CD4-positive, CD25-positive, alpha-beta regulatory T cell (primary cell): Measurements from ENCODE around the gene C12orf76. TPM values are rescaled to one million over a fixed set of nuclear protein-coding genes. Genes with fewer than 3 reads are reported as not detected.
"Not testable (repeated sequence)": the region's sequence is repeated elsewhere in the genome, so short reads cannot be mapped to it uniquely, and the experiment has no call there.

ENCODE experiments used
- ATAC-seq, 2 donors: fragments of 150-1000 bp; cut with Tn5 transposase; one replicate each; pipeline ENCODE4 v1.10.0; 2021; ENCODE audit warnings: low read depth in 2 of 2, moderate number of reproducible peaks in 2 of 2, moderate library complexity in 1 of 2
- DNase-seq, 3 donors: peaks; one replicate each; pipeline versions ENCODE4 v3.0.0 to v3.0.0-alpha.2; 2012 to 2022; ENCODE audit warnings: mixed read lengths in 1 of 3
- H3K27ac ChIP-seq: one replicate; pipeline ENCODE4 v1.7.0; 2013; ENCODE audit warnings: mild to moderate bottlenecking, low read length; ENCODE audit not compliant: insufficient read depth, poor library complexity, severe bottlenecking
- H3K27me3 ChIP-seq: one replicate; pipeline ENCODE4 v1.7.0; 2013; ENCODE audit warnings: low read length; ENCODE audit not compliant: control insufficient read depth, insufficient read depth
- H3K36me3 ChIP-seq: one replicate; pipeline ENCODE4 v1.7.0; 2013; ENCODE audit warnings: mild to moderate bottlenecking, low read length, moderate library complexity; ENCODE audit not compliant: control insufficient read depth, insufficient read depth
- H3K4me1 ChIP-seq: 2 replicates; pipeline ENCODE4 v1.7.0; 2013; ENCODE audit warnings: mild to moderate bottlenecking, low read length; ENCODE audit not compliant: insufficient read depth, control insufficient read depth, poor library complexity, severe bottlenecking
- H3K4me3 ChIP-seq: one replicate; pipeline ENCODE4 v1.7.0; 2013; ENCODE audit warnings: low read depth, mild to moderate bottlenecking, low read length, moderate library complexity
- H3K9me3 ChIP-seq, 2 experiments: 1 replicate in 1 of 2; 2 replicates in 1 of 2; pipeline ENCODE4 v1.7.0; 2013; ENCODE audit warnings: low read length in 2 of 2, mild to moderate bottlenecking in 1 of 2, moderate library complexity in 1 of 2; ENCODE audit not compliant: control insufficient read depth in 2 of 2
- H3K27ac Mint-ChIP-seq, 3 donors: one replicate each; pipeline ENCODE4 v1.8.0; 2020 to 2022; ENCODE audit warnings: mild to moderate bottlenecking in 3 of 3, mixed read lengths in 3 of 3, moderate library complexity in 2 of 3
- H3K27me3 Mint-ChIP-seq: one replicate; pipeline ENCODE4 v1.8.0; 2022; ENCODE audit warnings: mild to moderate bottlenecking, mixed read lengths
- H3K36me3 Mint-ChIP-seq: one replicate; pipeline ENCODE4 v1.8.0; 2020; ENCODE audit warnings: mixed read lengths
- H3K4me1 Mint-ChIP-seq, 4 donors: one replicate each; pipeline ENCODE4 v1.8.0; 2020 to 2022; ENCODE audit warnings: mixed read lengths in 4 of 4, mild to moderate bottlenecking in 1 of 4
- H3K4me3 Mint-ChIP-seq, 4 donors: one replicate each; pipeline ENCODE4 v1.8.0; 2020 to 2022; ENCODE audit warnings: mild to moderate bottlenecking in 4 of 4, mixed read lengths in 4 of 4, moderate library complexity in 3 of 4
- H3K9me3 Mint-ChIP-seq, 7 donors: one replicate each; pipeline ENCODE4 v1.8.0; 2020 to 2022; ENCODE audit warnings: mixed read lengths in 7 of 7, mild to moderate bottlenecking in 3 of 7, moderate library complexity in 2 of 7
- polyA plus RNA-seq, 4 donors: library from polyadenylated mRNA; unstranded; fragments of 300-500 nt; fragmentation: Illumina TruSeq; gene quantifications; one replicate each; pipeline ENCODE4 v1.2.3, GENCODE V29; 2021
- total RNA-seq: library from RNA; stranded (reverse); gene quantifications from one replicate; pipeline ENCODE4 v1.2.3, GENCODE V29; 2022

C12orf76 gene
- total and polyA plus RNA-seq, 5 donors from 2014 or later = 13.5 to 22.6 (median 17.5) TPM

DNA sequence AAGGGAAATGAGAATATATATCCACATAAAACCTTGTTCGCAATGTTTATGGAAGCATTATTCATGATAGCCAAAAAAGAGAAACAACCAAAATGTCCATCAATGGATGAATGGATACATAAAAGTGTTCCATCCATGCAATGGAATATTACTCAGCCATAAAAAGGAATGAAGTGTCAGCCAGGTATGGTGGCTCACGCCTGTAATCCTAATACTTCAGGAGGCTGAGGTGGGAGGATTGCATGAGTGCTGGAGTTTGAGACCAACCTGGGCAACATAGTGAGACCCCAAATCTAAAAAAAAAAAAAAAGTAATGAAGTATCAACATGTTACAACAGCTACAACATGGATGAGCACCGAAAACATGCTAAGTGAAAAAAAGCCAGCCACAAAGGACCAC lies 23.6 kb upstream of the C12orf76 start:
- peaks cover 18% of the 10 kb centered on the region for H3K4me1 ChIP-seq
- Mint-ChIP-seq H3K27me3 (no peaks in the 10 kb centered on the region), H3K36me3 (peaks cover 5% of the 10 kb centered on the region), H3K4me1 (peaks cover 4 to 47% (median 28%) of the 10 kb centered on the region in 4 donors), H3K4me3 (peak overlapping the region; percentile 84 to 98 (median 90)), H3K27ac (peak overlapping the region in 2 of 3 donors; percentile 92 to 98), H3K9me3 (peaks cover 0 to 1% (median 0%) of the 10 kb centered on the region in 7 donors)
- H3K4me3 ChIP-seq = no peak overlapping the region
- H3K27me3 ChIP-seq = no peaks in the 10 kb centered on the region
- no peaks in the 10 kb centered on the region for H3K36me3 ChIP-seq
- ATAC-seq (no peak), DNase-seq (no peak)
- no peaks in the 10 kb centered on the region for H3K9me3 ChIP-seq
- no peak overlapping the region for H3K27ac ChIP-seq

DNA sequence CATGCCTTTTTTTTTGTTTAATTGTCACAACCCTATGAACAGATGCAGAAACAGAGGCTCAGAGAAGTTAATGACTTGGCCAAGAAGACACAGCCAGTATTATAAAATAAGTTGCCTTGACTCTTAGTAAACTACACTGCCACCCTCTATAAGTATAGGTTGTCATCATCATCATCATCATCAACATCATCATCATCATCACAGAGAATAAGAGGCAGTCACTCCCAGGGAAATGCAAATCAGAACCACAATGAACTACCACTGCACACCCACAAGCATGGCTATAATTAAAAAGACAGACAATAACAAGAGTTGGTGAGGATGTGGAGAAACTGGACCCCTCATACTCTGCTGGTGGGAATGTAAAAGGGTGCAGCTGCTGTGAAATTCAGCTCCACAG lies 23.2 kb upstream of the C12orf76 start:
- H3K4me3 ChIP-seq = no peak overlapping the region
- no peaks in the 10 kb centered on the region for H3K27me3 ChIP-seq
- Mint-ChIP-seq H3K27me3 (no peaks in the 10 kb centered on the region), H3K9me3 (peaks cover 0 to 1% (median 0%) of the 10 kb centered on the region in 7 donors), H3K4me3 (peak overlapping the region; percentile 7 to 84 (median 48)), H3K36me3 (peaks cover 5% of the 10 kb centered on the region), H3K27ac (peak overlapping the region in 2 of 3 donors; percentile 13 to 92), H3K4me1 (peaks cover 4 to 45% (median 26%) of the 10 kb centered on the region in 4 donors)
- H3K4me1 ChIP-seq = peaks cover 18% of the 10 kb centered on the region
- ATAC-seq (no peak), DNase-seq (no peak)
- no peaks in the 10 kb centered on the region for H3K36me3 ChIP-seq
- H3K9me3 ChIP-seq = no peaks in the 10 kb centered on the region
- H3K27ac ChIP-seq = no peak overlapping the region

DNA sequence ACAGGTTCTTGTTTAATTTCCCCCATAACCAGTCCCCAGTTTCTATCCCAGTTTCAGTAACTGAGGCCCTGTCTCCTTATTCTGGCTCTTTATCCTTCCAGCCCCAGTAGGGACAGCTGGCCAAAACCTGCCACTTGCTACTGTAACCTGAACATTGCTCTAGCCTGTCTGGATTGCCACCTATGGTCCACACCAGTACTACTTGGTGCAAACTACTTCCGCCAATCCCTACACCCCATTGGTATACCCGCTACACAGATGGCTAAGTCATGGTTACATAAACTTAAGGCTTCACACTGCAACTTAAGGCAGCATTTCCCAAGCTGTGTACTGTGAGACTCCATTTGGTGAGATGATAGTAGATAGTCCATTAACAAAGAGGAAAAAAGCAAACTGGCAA lies 20.3 kb upstream of the C12orf76 start:
- peaks cover 8% of the 10 kb centered on the region for H3K4me1 ChIP-seq
- no peak for DNase-seq
- H3K4me3 Mint-ChIP-seq = no peak overlapping the region
- no peaks in the 10 kb centered on the region for H3K27me3 ChIP-seq
- H3K27me3 Mint-ChIP-seq = no peaks in the 10 kb centered on the region
- H3K9me3 ChIP-seq = no peaks in the 10 kb centered on the region
- no peak overlapping the region for H3K4me3 ChIP-seq
- no peak overlapping the region for H3K27ac ChIP-seq
- H3K9me3 Mint-ChIP-seq = peaks cover 0 to 1% (median 0%) of the 10 kb centered on the region in 7 donors
- no peak overlapping the region for H3K27ac Mint-ChIP-seq
- no peak for ATAC-seq
- peaks cover 0 to 25% (median 16%) of the 10 kb centered on the region in 4 donors for H3K4me1 Mint-ChIP-seq
- no peaks in the 10 kb centered on the region for H3K36me3 ChIP-seq
- H3K36me3 Mint-ChIP-seq = peaks cover 12% of the 10 kb centered on the region

DNA sequence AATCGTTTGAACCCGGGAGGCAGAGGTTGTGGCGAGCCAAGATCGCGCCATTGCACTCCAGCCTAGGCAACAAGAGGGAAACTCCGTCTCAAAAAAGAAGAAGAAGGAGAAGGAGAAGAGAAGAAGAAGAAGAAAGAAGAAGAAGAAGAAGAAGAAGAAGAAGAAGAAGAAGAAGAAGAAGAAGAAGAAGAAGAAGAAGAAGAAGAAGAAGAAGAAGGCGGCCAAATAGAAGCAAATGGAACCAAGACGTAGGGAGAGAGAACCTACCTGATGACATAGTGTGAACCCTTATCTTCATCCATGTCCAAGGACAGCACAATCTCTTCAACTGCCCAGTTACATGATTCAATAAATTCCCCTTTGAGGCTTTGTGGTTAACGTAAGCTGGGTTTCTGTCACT lies 19.8 kb upstream of the C12orf76 start:
- H3K27me3 ChIP-seq, H3K36me3 ChIP-seq, H3K27ac ChIP-seq, H3K9me3 Mint-ChIP-seq, H3K27ac Mint-ChIP-seq, H3K4me1 ChIP-seq, H3K4me3 ChIP-seq, H3K27me3 Mint-ChIP-seq, ATAC-seq, H3K9me3 ChIP-seq, H3K4me3 Mint-ChIP-seq, DNase-seq: not testable (repeated sequence)
- H3K4me1 Mint-ChIP-seq = peaks cover 0 to 20% (median 12%) of the 10 kb centered on the region in 4 donors
- H3K36me3 Mint-ChIP-seq = peaks cover 12% of the 10 kb centered on the region

DNA sequence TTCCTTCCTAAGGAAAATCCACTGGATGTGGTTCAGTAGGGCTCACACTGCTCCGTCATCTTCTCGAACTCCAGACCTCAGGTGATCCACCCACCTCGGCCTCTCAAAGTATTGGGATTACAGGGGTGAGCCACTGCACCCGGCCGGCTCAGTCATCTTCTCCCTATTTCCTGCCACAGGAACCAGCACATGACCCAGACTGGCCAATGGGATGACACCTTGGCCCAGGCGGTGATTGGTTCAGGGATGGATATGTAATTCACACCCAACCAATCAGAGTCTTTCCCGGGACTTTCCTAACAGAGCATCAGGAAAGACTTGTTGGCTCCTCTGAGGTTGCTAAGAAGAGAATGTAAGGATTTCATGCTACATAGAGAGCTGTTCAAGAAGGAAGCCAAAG lies 19.2 kb upstream of the C12orf76 start:
- H3K36me3 ChIP-seq = no peaks in the 10 kb centered on the region
- H3K27ac ChIP-seq = no peak overlapping the region
- no peaks in the 10 kb centered on the region for H3K4me1 ChIP-seq
- no peak overlapping the region for H3K4me3 ChIP-seq
- no peak overlapping the region for H3K4me3 Mint-ChIP-seq
- ATAC-seq (no peak), DNase-seq (no peak)
- H3K4me1 Mint-ChIP-seq = peaks cover 0 to 14% (median 8%) of the 10 kb centered on the region in 4 donors
- H3K36me3 Mint-ChIP-seq = peaks cover 12% of the 10 kb centered on the region
- peaks cover 0 to 1% (median 0%) of the 10 kb centered on the region in 7 donors for H3K9me3 Mint-ChIP-seq
- H3K27me3 ChIP-seq = no peaks in the 10 kb centered on the region
- H3K9me3 ChIP-seq = no peaks in the 10 kb centered on the region
- H3K27ac Mint-ChIP-seq = peak overlapping the region in 1 of 3 donors; percentile 82
- H3K27me3 Mint-ChIP-seq = no peaks in the 10 kb centered on the region

DNA sequence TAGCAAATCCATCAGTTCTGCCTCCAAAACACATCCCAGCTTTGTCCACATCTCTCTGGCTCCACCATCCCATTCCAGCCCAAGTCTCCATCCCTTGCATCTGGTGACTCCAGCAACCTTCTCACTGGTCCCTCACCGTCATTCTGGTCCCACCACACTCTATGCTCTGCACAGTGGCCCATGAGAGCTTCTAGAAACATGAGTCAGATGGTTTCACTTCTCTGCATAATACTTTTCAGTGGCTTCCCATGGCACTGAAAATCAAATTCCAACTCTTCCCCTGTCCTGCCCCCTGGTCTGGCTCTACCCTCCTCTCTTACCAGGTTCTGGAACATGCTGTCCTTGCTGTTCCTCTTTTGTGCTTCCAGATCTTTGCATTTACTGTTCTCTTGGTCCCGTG lies 17.2 kb upstream of the C12orf76 start:
- H3K4me3 Mint-ChIP-seq = no peak overlapping the region
- no peaks in the 10 kb centered on the region for H3K4me1 ChIP-seq
- no peaks in the 10 kb centered on the region for H3K9me3 Mint-ChIP-seq
- DNase-seq (no peak), ATAC-seq (no peak)
- H3K4me1 Mint-ChIP-seq = peaks cover 0 to 4% (median 1%) of the 10 kb centered on the region in 4 donors
- H3K27me3 Mint-ChIP-seq = no peaks in the 10 kb centered on the region
- H3K27ac Mint-ChIP-seq = peak overlapping the region in 2 of 3 donors; percentile 15 to 58
- no peaks in the 10 kb centered on the region for H3K9me3 ChIP-seq
- H3K27ac ChIP-seq = no peak overlapping the region
- peaks cover 7% of the 10 kb centered on the region for H3K36me3 Mint-ChIP-seq
- no peaks in the 10 kb centered on the region for H3K27me3 ChIP-seq
- no peaks in the 10 kb centered on the region for H3K36me3 ChIP-seq
- no peak overlapping the region for H3K4me3 ChIP-seq

DNA sequence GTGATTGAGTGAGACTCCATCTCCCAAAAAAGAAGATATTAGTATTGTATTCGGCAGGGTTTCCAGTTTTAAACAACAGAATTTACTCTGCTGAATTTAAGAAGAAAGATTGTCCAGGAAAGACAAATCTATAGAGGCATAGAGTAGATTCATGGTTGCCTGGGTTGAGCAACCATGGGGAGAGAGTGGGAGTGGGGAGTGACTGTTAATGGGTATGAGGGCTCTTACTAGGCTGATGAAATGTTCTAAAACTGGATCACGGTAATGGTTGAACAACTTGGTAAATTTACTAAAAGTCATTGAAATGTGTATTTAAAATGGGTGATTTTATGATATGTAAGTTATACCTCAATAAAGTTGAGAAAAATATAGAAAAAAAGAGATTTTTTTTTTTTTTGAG lies 13.9 kb upstream of the C12orf76 start:
- Mint-ChIP-seq H3K36me3 (peaks cover 7% of the 10 kb centered on the region), H3K4me3 (peak overlapping the region in 1 of 4 donors; percentile 38), H3K27me3 (no peaks in the 10 kb centered on the region), H3K9me3 (peaks cover 0 to 1% (median 0%) of the 10 kb centered on the region in 7 donors), H3K4me1 (peaks cover 0 to 8% (median 2%) of the 10 kb centered on the region in 4 donors), H3K27ac (no peak overlapping the region)
- no peaks in the 10 kb centered on the region for H3K9me3 ChIP-seq
- no peak overlapping the region for H3K27ac ChIP-seq
- H3K4me1 ChIP-seq = no peaks in the 10 kb centered on the region
- no peak for DNase-seq
- ATAC-seq = no peak
- no peaks in the 10 kb centered on the region for H3K27me3 ChIP-seq
- no peak overlapping the region for H3K4me3 ChIP-seq
- no peaks in the 10 kb centered on the region for H3K36me3 ChIP-seq

DNA sequence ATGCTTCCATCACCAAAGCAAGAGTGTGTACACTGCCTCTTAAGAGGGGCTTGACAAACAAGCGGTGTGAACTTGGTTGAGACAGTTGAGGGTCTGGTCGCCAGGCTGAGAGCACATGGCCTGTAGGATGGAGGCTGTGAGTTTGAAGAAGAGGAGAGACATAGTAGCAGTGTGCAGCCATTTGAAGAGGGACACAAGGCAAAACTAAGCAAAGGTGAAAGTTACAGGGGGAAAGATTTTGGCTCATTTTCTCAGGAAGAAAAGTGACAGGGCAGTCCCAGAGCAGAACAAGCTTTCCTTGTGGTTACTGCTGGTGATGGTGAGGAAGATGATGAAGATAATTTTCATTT lies 11.3 kb upstream of the C12orf76 start:
- H3K9me3 ChIP-seq = no peaks in the 10 kb centered on the region
- Mint-ChIP-seq H3K27ac (no peak overlapping the region), H3K27me3 (no peaks in the 10 kb centered on the region), H3K4me3 (no peak overlapping the region), H3K9me3 (peaks cover 0 to 1% (median 0%) of the 10 kb centered on the region in 7 donors), H3K4me1 (peaks cover 0 to 8% (median 2%) of the 10 kb centered on the region in 4 donors), H3K36me3 (no peaks in the 10 kb centered on the region)
- H3K36me3 ChIP-seq = no peaks in the 10 kb centered on the region
- no peak for ATAC-seq
- H3K4me1 ChIP-seq = no peaks in the 10 kb centered on the region
- no peak overlapping the region for H3K4me3 ChIP-seq
- DNase-seq = no peak
- H3K27ac ChIP-seq = no peak overlapping the region
- H3K27me3 ChIP-seq = no peaks in the 10 kb centered on the region
